Endothelial cell of umbilical vein (primary cell): Measurements from ENCODE around the gene KCNE2. TPM values are rescaled to one million over a fixed set of nuclear protein-coding genes. Genes with fewer than 3 reads are reported as not detected.

Experiments used
- BruUV-seq: library from RNA; stranded (reverse); fragments of 400-500 nt; replicated peaks from 2 replicates; lab custom pipeline; 2021; lab: Mats Ljungman, UMichigan
- CTCF ChIA-PET: fragments of 300-600, 350-600 bp; sonication (Branson Sonifier 250); formaldehyde crosslinking; loops from one replicate; lab custom pipeline; 2021; ENCODE audit warnings: antibody characterized with exemption, inconsistent platforms; lab: Charles Lee
- POLR2A ChIA-PET: fragments of 300-600, 350-600 bp; sonication (Branson Sonifier 250); formaldehyde crosslinking; loops from one replicate; lab custom pipeline; 2021; ENCODE audit warnings: antibody characterized with exemption, inconsistent platforms; lab: Charles Lee
- DNase-seq: peaks from one replicate; pipeline ENCODE4 v3.0.0-alpha.2; 2011; ENCODE audit warnings: low read depth, low spot score
- FAIRE-seq: peaks from 2 replicates; lab custom pipeline; 2011; peaks lifted over from hg19 to GRCh38; lab: Jason Lieb, UNC
- H2AFZ ChIP-seq: 2 replicates; pipeline ENCODE4 v1.6.0; 2012; ENCODE audit warnings: low read depth, low read length, control low read depth, inconsistent platforms
- H3K27ac ChIP-seq: 2 replicates; pipeline ENCODE4 v1.5.1; 2011; ENCODE audit warnings: low read depth, mild to moderate bottlenecking, control low read depth, low read length, moderate library complexity; ENCODE audit not compliant: insufficient read depth
- H3K27me3 ChIP-seq, 2 experiments: 2 replicates each; pipeline versions ENCODE4 v1.6.0 to v1.6.1; 2011; ENCODE audit warnings: low read length in 2 of 2, mixed read lengths in 1 of 2; ENCODE audit not compliant: control insufficient read depth in 2 of 2, insufficient read depth in 2 of 2
- H3K36me3 ChIP-seq, 2 experiments: 2 replicates in 1 of 2; 3 replicates in 1 of 2; pipeline ENCODE4 v1.5.1; 2011; ENCODE audit warnings: low read length in 2 of 2, mild to moderate bottlenecking in 1 of 2, moderate library complexity in 1 of 2; ENCODE audit not compliant: control insufficient read depth in 2 of 2, insufficient read depth in 2 of 2; ENCODE audit errors: extremely low read depth in 1 of 2
- H3K4me1 ChIP-seq: 3 replicates; pipeline ENCODE4 v1.5.1; 2011; ENCODE audit warnings: mild to moderate bottlenecking, low read length; ENCODE audit not compliant: control insufficient read depth, insufficient read depth; ENCODE audit errors: extremely low read depth
- H3K4me2 ChIP-seq: 2 replicates; pipeline ENCODE4 v1.6.1; 2011; ENCODE audit warnings: low read length, control low read depth, mixed read lengths; ENCODE audit not compliant: insufficient read depth
- H3K4me3 ChIP-seq, 3 experiments: fragments of 200-600 bp in 1 of 3; sonication (generic), shearing (Covaris generic) in 1 of 3; replicated peaks in 1 of 3; 2 replicates each; pipeline ENCODE4 v1.5.1; 2011 to 2016; ENCODE audit warnings: control low read depth in 3 of 3, low read length in 3 of 3, mild to moderate bottlenecking in 2 of 3, inconsistent platforms in 1 of 3, low read depth in 1 of 3, moderate library complexity in 1 of 3; ENCODE audit not compliant: insufficient read depth in 1 of 3
- H3K79me2 ChIP-seq: 2 replicates; pipeline ENCODE4 v1.6.0; 2012; ENCODE audit warnings: low read length, inconsistent platforms; ENCODE audit not compliant: control insufficient read depth, insufficient read depth
- H3K9ac ChIP-seq: replicated peaks from 2 replicates; pipeline ENCODE3; 2011; ENCODE audit warnings: low read length, control low read depth; ENCODE audit not compliant: insufficient read depth; ENCODE audit errors: extremely low read depth
- H3K9me1 ChIP-seq: replicated peaks from 3 replicates; pipeline ENCODE4 v1.6.0; 2011; ENCODE audit warnings: mild to moderate bottlenecking, low read length; ENCODE audit not compliant: control insufficient read depth, insufficient read depth; ENCODE audit errors: extremely low read depth
- H3K9me3 ChIP-seq: replicated peaks from 2 replicates; pipeline ENCODE4 v1.5.1; 2012; ENCODE audit warnings: low read length, inconsistent platforms; ENCODE audit not compliant: control insufficient read depth, insufficient read depth
- H4K20me1 ChIP-seq: replicated peaks from 2 replicates; pipeline ENCODE3; 2011; ENCODE audit warnings: mild to moderate bottlenecking, low read length; ENCODE audit not compliant: control insufficient read depth, insufficient read depth; ENCODE audit errors: extremely low read depth
- CTCF ChIP-seq, 2 donors: IDR thresholded peaks; 1 replicate in 1 of 2; 2 replicates in 1 of 2; pipeline ENCODE4 v1.5.1; 2011; ENCODE audit warnings: low read length in 2 of 2, mild to moderate bottlenecking in 2 of 2, moderate library complexity in 2 of 2, control low read depth in 1 of 2, inconsistent platforms in 1 of 2, low read depth in 1 of 2; ENCODE audit not compliant: insufficient read depth in 1 of 2; ENCODE audit errors: extremely low read depth in 1 of 2
- EZH2 ChIP-seq: IDR thresholded peaks from 2 replicates; pipeline ENCODE4 v1.6.1; 2012; ENCODE audit warnings: borderline replicate concordance, low read depth, mild to moderate bottlenecking, moderate library complexity, low read length, inconsistent platforms; ENCODE audit not compliant: severe bottlenecking
- FOS ChIP-seq: IDR thresholded peaks from 2 replicates; pipeline ENCODE4 v1.6.1; 2011; ENCODE audit warnings: mild to moderate bottlenecking, low read length, moderate library complexity, borderline replicate concordance; ENCODE audit not compliant: insufficient read depth
- GATA2 ChIP-seq: IDR thresholded peaks from 2 replicates; pipeline ENCODE4 v1.7.0; 2011; ENCODE audit warnings: low read depth, mild to moderate bottlenecking, moderate library complexity, mixed read lengths, low read length; ENCODE audit not compliant: insufficient read length, insufficient read depth
- JUN ChIP-seq: IDR thresholded peaks from 2 replicates; pipeline ENCODE4 v1.6.1; 2011; ENCODE audit warnings: borderline replicate concordance, low read depth; ENCODE audit not compliant: insufficient read length, insufficient read depth
- MAX ChIP-seq: IDR thresholded peaks from 2 replicates; pipeline ENCODE4 v1.6.1; 2011; ENCODE audit not compliant: insufficient read depth, insufficient read length
- MYC ChIP-seq: IDR thresholded peaks from one replicate; pipeline ENCODE4 v1.6.1; 2011; ENCODE audit warnings: mild to moderate bottlenecking, low read depth, low read length
- POLR2A ChIP-seq: IDR thresholded peaks from 2 replicates; pipeline ENCODE4 v1.6.1; 2012; ENCODE audit warnings: low read depth, mild to moderate bottlenecking, control low read depth, low read length
- POLR2AphosphoS5 ChIP-seq: IDR thresholded peaks from 2 replicates; pipeline ENCODE4 v1.6.1; 2012; ENCODE audit warnings: low read depth, mild to moderate bottlenecking, control low read depth, low read length, moderate library complexity; ENCODE audit not compliant: insufficient read depth
- dilution Hi-C: fragments of 300-500 bp; cut with MboI; formaldehyde crosslinking; loops from one replicate; pipeline ENCODE4 v1.15.0; 2019; ENCODE audit warnings: low sequenced_read_pairs; ENCODE audit not compliant: extremely low pct_ligation_motif_present
- intact Hi-C: fragments of 100-400 bp; cut with micrococcal nuclease; formaldehyde crosslinking; loops from one replicate; pipeline ENCODE4 v1.10.0; 2022
- polyA plus RNA-seq, 4 experiments: library from polyadenylated mRNA; depleted of rRNA in 3 of 4; stranded (reverse) in 3 of 4; unstranded in 1 of 4; fragments of >200 nt; gene quantifications; 2 replicates each; pipeline versions ENCODE4 v1.2.1 to v1.2.3, GENCODE V29; 2011 to 2012; ENCODE audit warnings: missing spikeins in 1 of 4
- total RNA-seq: library from RNA; stranded (reverse); gene quantifications from 2 replicates; pipeline ENCODE4 v1.2.3, GENCODE V29; 2021

The KCNE2 gene
- total and polyA plus RNA-seq, 2 donors (not counting 3 experiments of a cell fraction or from before 2014, with no cell fraction given): not detected

- intact Hi-C loops (no loop called here), dilution Hi-C loops (no loop called here)
- H3K9me3 ChIP-seq: no peaks in the 10 kb centered on the region
- no peaks in the 10 kb centered on the region for H3K9me1 ChIP-seq
- FAIRE-seq: no peak
- no peak overlapping the region for H3K27ac ChIP-seq
- POLR2A ChIA-PET: no interaction called here
- CTCF ChIA-PET: interaction anchor here (1.2 to 22.9 kb wide), 5 partner anchors 8 to 434 kb away, joined by 3 to 867 read pairs (median 10); no protein-coding TSS in a partner anchor
- no peaks in the 10 kb centered on the region for H3K36me3 ChIP-seq
- no peak overlapping the region for H2AFZ ChIP-seq
- H3K4me2 ChIP-seq: no peak overlapping the region
- no TSS peak for BruUV-seq
- no peak overlapping the region for H3K9ac ChIP-seq
- peaks cover 11 to 27% of the 10 kb centered on the region in 2 experiments for H3K27me3 ChIP-seq
- no peak for TF ChIP-seq MYC
- TF ChIP-seq EZH2: no peak
- TF ChIP-seq GATA2: no peak
- TF ChIP-seq FOS: no peak
- TF ChIP-seq POLR2A: no peak
- no peak for TF ChIP-seq CTCF (IDR thresholded peaks at IDR 0.05; ENCODE audit: extremely low read depth in 1 of 2, insufficient read depth in 1 of 2, low read depth in 1 of 2, low read length in 2 of 2)
- no peak for TF ChIP-seq POLR2AphosphoS5
- no peak for TF ChIP-seq JUN
- no peak for TF ChIP-seq MAX
- no peaks in the 10 kb centered on the region for H4K20me1 ChIP-seq
- no peak overlapping the region for H3K4me3 ChIP-seq
- H3K4me1 ChIP-seq: no peaks in the 10 kb centered on the region
- no peak for DNase-seq
- no peaks in the 10 kb centered on the region for H3K79me2 ChIP-seq
These were observed 8.2 kb upstream of the KCNE2 start for GRCh38 chr21:34355570-34355969.
